GM18505 (cell line): Measurements from ENCODE around the gene FOXO6.

ENCODE experiments used
- ATAC-seq: cut with Tn5 transposase; IDR thresholded peaks from one replicate; pipeline ENCODE4 v1.9.1; 2021; ENCODE audit not compliant: unreplicated experiment
- POLR2A ChIP-seq: IDR thresholded peaks from 4 replicates; pipeline ENCODE4 v1.6.1; 2011; ENCODE audit warnings: borderline replicate concordance; ENCODE audit not compliant: insufficient read depth, insufficient read length; ENCODE audit errors: extremely low read depth

Gene FOXO6

GRCh38 chr1:41333146-41333784 lies 28.0 kb upstream of the FOXO6 start:
- no peak for ATAC-seq
- no peak for TF ChIP-seq POLR2A

- TF ChIP-seq POLR2A = no peak
- no peak for ATAC-seq
Observed at GRCh38 chr1:41338820-41339219, 22.4 kb upstream of the FOXO6 start.

- no peak for TF ChIP-seq POLR2A
- no peak for ATAC-seq
Observed at GRCh38 chr1:41340655-41341364, 20.4 kb upstream of the FOXO6 start.

GRCh38 chr1:41341365-41341683 lies 19.9 kb upstream of the FOXO6 start:
- ATAC-seq = no peak
- no peak for TF ChIP-seq POLR2A

- TF ChIP-seq POLR2A = no peak
- no peak for ATAC-seq
Observed at GRCh38 chr1:41341772-41342562, 19.3 kb upstream of the FOXO6 start.

GRCh38 chr1:41342774-41343355 lies 18.4 kb upstream of the FOXO6 start:
- no peak for TF ChIP-seq POLR2A
- ATAC-seq = no peak

GRCh38 chr1:41343790-41344699 lies 17.2 kb upstream of the FOXO6 start:
- no peak for TF ChIP-seq POLR2A
- no peak for ATAC-seq

GRCh38 chr1:41344708-41345159 lies 16.5 kb upstream of the FOXO6 start:
- no peak for TF ChIP-seq POLR2A

GRCh38 chr1:41345434-41346075 lies 15.7 kb upstream of the FOXO6 start:
- no peak for TF ChIP-seq POLR2A
- ATAC-seq = no peak

More at GRCh38 chr1:41344708-41345159, 16.5 kb upstream of the FOXO6 start:
- ATAC-seq = no peak

- ATAC-seq = no peak
Observed at GRCh38 chr1:41347276-41347675, 14.0 kb upstream of the FOXO6 start.

GRCh38 chr1:41348394-41348793 lies 12.8 kb upstream of the FOXO6 start:
- ATAC-seq = no peak
- no peak for TF ChIP-seq POLR2A

More at GRCh38 chr1:41347276-41347675, 14.0 kb upstream of the FOXO6 start:
- no peak for TF ChIP-seq POLR2A

GRCh38 chr1:41349361-41350054 lies 11.7 kb upstream of the FOXO6 start:
- ATAC-seq = no peak
- no peak for TF ChIP-seq POLR2A

- TF ChIP-seq POLR2A = no peak
- ATAC-seq = no peak
Observed at GRCh38 chr1:41350055-41350378, 11.2 kb upstream of the FOXO6 start.
